Stromal cell of bone marrow (primary cell): ENCODE measurements around the gene ATP4B.
"Not testable (repeated sequence)": the region's sequence is repeated elsewhere in the genome, so short reads cannot be mapped to it uniquely, and the experiment has no call there.

Source experiments
- DNase-seq: peaks from one replicate; pipeline ENCODE4 v3.0.0-alpha.2; 2012; ENCODE audit warnings: low read depth

Gene ATP4B

DNA sequence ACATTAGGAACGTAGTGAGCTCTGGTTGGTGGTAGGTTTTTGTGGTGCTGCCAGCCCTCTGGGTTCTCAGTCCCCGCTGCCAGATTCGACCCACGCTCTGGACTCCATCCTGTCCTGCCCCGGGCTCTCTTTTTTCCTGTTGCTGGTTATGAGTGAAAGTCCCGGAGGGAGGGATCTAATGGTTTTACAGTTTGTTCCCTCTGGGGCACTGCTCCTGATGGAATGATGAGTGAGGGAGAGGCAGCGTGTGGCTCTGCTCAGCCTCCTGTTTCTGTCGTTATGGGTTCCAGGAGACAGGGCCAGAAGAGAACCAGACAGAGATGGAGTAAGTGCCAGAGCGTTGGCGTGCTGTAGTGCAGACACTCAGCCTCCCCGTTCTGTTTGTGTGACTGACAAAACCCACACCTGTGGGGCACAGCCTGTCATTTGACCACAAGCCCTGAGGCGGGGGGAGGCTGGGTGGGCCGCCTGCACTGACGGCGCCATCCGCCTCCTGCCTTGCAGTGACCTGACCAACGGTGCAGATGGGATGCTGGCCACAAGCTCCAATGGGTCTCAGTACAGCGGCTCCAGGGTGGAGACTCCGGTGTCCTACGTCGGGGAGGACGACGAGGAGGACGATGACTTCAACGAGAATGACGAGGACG is 18.3 kb downstream of the ATP4B start:
- no peak for DNase-seq

- DNase-seq: no peak
Observed at GRCh38 chr13:113638806-113639205, 19.2 kb downstream of the ATP4B start.

- no peak for DNase-seq
Observed at GRCh38 chr13:113638173-113638746, 19.7 kb downstream of the ATP4B start.

GRCh38 chr13:113637262-113638160 is 20.5 kb downstream of the ATP4B start:
- no peak for DNase-seq

GRCh38 chr13:113636266-113636963 is 21.6 kb downstream of the ATP4B start:
- DNase-seq: no peak

GRCh38 chr13:113635709-113636108 is 22.3 kb downstream of the ATP4B start:
- DNase-seq: no peak

DNA sequence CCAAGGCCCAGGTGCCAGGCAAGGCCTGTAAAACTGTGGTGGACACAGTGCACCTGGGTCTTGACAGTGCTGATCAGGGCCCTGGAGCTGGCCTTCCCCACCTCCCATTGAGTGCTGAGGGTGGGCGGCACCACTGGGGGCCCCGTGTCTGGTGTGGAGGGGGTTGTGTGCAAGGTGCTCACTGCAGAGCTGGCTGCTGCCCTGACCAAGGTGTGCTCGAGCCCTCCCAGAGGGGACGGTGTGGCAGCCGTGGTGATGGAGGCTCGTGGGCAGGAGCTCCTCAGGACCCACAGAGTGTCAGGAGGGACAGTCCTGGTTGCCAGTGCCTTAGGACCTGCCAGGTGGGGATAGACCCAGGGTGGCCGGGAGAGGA is 23.0 kb downstream of the ATP4B start:
- DNase-seq: no peak

GRCh38 chr13:113634279-113635047 is 23.5 kb downstream of the ATP4B start:
- no peak for DNase-seq

GRCh38 chr13:113633485-113633873 is 24.5 kb downstream of the ATP4B start:
- DNase-seq: no peak

GRCh38 chr13:113632706-113633484 is 25.1 kb downstream of the ATP4B start:
- no peak for DNase-seq

- no peak for DNase-seq
Observed at GRCh38 chr13:113631341-113632095, 26.5 kb downstream of the ATP4B start.

DNA sequence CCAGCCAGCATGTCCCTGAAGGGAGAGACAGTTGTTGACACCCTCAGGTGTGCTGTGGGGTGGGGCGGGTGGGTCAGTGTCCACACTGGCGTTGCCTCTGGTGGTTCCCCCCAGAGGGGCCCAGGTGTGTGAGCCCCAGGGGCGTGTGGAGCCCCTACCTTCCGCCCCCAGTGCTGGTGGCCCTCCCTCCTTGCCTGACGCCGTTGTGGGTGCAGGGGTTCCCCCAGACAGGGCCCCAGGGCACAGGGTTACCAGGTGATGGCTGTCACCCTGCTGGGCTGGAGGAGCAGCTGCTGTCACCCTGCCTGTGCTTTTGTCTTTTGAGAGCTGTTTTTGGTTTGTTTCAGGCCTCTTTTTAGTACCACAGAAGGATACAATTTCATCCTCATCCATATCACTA is 27.2 kb downstream of the ATP4B start:
- DNase-seq: no peak

- DNase-seq: no peak
Observed at GRCh38 chr13:113630296-113630695, 27.7 kb downstream of the ATP4B start.

DNA sequence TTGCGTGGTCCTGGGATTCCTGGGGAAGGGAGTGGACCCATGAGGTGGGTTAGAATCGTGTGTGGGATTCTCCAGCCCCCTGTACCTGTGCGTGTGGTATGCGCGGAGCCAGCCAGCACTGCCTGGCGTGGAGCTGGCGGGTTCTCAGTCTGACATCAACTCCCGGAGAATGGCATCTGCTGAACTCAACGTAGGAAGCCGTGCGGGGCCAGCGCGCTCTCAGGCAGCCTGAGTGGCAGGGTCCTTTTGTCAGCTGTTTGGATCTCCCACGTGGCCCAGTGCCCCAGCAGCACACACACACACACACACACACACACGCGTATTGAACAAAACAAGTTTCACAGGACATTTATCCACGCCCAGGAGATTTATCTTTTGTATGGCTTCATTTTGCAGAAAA is 28.1 kb downstream of the ATP4B start:
- DNase-seq: no peak

- DNase-seq: no peak
Observed at GRCh38 chr13:113628291-113629270, 29.4 kb downstream of the ATP4B start.

GRCh38 chr13:113627136-113627535 is 30.9 kb downstream of the ATP4B start:
- no peak for DNase-seq

GRCh38 chr13:113625965-113626721 is 31.9 kb downstream of the ATP4B start:
- DNase-seq: no peak

GRCh38 chr13:113624640-113625304 is 33.2 kb downstream of the ATP4B start:
- DNase-seq: not testable (repeated sequence)
